HG02970 (cell line): ENCODE data around the gene RNF144B.
"Not testable (repeated sequence)": the region's sequence is repeated elsewhere in the genome, so short reads cannot be mapped to it uniquely, and the experiment has no call there.

Experiments
- ATAC-seq: cut with Tn5 transposase; IDR thresholded peaks from one replicate; pipeline ENCODE4 v1.9.1; 2021; ENCODE audit warnings: mild to moderate bottlenecking, moderate library complexity, moderate number of reproducible peaks; ENCODE audit not compliant: unreplicated experiment, low FRiP score

Gene RNF144B

GRCh38 chr6:18404965-18405364 is 17.8 kb downstream of the RNF144B start:
- ATAC-seq = not testable (repeated sequence)

DNA sequence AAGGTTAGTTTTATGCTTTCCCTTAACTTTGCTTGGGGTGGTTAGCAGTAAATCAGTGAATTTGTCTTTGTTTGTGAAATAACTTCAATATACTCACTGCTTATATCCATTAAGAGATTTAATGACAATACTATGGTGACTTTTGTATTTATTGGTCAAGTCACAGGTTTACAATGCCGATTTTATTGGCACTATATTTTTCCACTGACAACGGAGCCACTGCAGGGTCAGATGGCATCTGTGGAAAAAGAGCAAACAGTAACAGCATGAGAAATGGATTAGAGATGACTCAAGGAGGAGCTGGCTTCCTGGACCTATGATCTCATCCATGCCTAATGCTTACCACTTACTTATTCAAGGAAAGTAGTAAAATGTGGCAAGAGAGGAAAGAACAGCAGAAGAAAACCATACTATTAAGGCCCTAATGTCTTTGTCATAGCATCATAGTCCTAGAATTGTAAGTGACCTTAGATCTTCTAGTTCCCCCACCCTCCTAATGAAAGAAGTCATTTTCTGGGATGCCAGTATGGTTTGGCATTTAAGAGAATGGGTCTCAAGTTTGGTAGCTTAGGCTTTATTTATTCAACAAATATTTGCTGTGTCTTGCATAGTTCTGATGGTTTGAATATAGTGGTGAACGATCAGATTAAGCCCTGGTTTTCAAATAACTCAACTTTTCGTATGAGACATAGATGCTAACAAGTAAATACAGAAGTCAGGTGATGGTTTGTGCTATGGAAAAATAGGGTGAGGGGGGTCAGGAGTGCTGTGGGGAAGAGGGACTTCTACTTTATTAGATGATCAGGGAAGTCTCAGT is 18.5 kb downstream of the RNF144B start:
- no peak for ATAC-seq

DNA sequence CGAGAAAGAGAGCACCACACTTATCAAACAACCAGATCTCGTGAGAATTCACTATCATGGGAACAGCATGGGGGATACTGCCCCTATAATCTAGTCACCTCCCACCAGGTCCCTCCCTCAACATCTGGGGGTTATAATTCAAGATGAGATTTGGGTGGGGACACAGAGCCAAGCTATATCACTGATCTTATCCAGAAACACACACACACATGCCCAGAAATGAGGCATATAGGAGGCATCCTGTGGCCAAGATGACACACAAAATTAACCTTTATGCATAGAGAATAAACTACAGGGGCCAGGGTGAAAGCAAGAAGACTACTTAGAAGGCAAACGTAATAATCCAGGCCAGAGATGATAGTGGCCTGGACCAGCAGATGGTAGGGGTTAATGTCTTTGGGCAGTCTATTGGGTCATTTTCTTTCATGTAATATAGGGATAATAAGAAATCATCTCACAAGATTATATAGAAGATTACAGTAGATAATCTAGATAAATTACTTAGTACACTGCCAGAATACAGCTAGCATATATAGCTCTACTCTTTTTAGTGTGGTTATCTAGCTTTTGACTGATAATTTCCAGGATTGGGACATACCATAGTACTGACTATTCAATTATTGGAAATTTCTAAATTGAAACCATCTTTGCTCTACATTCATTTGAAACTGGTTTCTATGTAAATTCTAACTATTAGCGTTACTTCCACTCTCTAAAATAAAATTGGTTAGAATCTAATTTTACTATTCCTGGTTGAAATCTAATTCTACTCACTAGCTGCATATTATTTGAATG is 20.0 kb downstream of the RNF144B start:
- no peak for ATAC-seq

DNA sequence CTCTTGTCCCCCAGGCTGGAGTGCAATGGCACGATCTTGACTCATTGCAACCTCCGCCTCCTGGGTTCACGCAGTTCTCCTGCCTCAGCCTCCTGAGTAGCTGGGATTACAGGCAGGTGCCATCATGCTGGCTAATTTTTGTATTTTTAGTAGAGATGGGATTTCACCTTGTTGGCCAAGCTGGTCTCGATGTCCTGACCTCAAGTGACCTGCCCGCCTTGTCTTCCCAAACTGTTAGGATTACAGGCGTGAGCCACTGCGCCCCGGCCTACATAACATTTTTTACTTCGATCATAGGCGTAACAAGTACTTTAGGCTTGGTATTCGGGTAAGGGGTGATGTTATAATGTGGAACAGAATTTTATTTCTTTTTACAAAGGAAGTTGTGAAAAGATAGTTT is 22.5 kb downstream of the RNF144B start:
- ATAC-seq = not testable (repeated sequence)

GRCh38 chr6:18410412-18410811 is 23.3 kb downstream of the RNF144B start:
- no peak for ATAC-seq

- no peak for ATAC-seq
Measured at GRCh38 chr6:18412068-18412467, 24.9 kb downstream of the RNF144B start.

- no peak for ATAC-seq
Measured at GRCh38 chr6:18412644-18413043, 25.5 kb downstream of the RNF144B start.

DNA sequence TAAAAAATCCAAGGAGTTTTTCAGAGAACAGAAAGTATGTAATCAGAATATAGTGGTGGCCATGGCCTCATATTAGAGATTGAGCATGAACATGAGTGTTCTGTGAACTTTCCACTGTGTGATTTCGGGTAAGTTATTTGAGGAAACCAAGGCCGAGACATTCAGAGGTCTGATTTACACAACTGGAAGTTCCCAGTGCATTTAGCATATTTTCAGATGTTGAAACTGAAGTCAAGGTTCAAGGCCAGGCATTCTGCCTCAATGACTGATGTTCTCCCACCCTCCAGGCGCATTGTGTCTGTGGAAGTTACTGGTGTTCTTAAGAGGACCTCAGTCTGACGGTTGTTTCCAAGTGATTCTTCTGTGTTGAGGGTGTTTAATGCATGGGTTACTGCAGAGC is 26.2 kb downstream of the RNF144B start:
- ATAC-seq = no peak

GRCh38 chr6:18414116-18414515 is 27.0 kb downstream of the RNF144B start:
- ATAC-seq = no peak

GRCh38 chr6:18415207-18415606 is 28.1 kb downstream of the RNF144B start:
- no peak for ATAC-seq

GRCh38 chr6:18415671-18416340 is 28.7 kb downstream of the RNF144B start:
- no peak for ATAC-seq

DNA sequence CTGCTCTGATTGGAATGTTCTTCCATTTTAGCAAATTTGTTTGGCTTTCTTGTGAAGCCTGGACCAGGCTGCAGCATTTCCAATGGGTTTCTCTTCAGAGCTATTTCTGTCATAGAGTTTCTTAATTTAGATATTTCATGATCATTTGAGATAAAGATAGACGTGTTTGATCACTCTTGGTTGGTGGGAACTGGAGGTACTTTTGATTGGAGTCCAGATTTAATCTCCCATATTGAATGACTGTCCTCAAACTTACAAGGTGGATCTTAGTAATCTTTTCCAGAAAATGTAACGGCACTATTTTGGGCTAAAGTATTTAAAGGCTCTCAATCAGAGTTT is 29.2 kb downstream of the RNF144B start:
- ATAC-seq = no peak

- ATAC-seq = no peak
Measured at GRCh38 chr6:18420328-18420727, 33.2 kb downstream of the RNF144B start.

GRCh38 chr6:18422136-18422535 is 35.0 kb downstream of the RNF144B start:
- no peak for ATAC-seq

DNA sequence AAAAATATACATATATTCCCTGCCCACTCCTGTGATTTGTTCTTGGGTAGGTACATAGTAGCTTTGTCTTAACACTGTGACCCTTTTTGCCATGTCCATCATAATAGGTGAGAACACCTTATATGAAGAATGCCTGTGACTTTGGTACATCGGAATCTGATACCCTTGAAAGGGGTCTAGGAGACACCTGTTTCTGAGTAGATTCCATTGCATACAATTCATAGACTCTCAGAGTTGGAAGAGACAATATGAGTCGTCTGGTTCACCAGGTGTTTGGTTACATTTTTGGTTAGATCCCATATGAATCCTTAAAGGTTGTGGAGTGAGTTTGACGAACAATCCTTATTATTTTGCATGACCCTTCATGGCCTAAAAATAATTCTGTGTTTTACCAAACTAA is 36.3 kb downstream of the RNF144B start:
- ATAC-seq = no peak

DNA sequence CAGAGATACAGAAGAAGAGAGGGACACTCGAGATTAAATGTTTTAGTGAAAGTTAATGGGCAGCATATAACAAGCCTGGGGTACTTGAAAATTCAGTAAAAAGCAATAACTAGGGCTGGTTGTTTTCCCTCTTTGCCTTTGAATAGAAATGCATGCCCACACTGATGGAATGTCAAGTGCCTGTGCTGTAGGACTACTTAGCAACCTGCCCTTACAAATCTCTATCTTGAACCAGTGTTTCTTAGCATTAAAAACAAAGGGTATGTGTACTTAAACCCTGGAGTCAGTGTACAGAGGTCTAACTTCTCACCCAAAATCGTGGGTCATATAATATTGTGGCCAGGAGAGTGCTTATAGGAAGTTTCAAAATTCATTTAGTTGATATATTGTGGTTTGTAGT is 37.1 kb downstream of the RNF144B start:
- no peak for ATAC-seq

DNA sequence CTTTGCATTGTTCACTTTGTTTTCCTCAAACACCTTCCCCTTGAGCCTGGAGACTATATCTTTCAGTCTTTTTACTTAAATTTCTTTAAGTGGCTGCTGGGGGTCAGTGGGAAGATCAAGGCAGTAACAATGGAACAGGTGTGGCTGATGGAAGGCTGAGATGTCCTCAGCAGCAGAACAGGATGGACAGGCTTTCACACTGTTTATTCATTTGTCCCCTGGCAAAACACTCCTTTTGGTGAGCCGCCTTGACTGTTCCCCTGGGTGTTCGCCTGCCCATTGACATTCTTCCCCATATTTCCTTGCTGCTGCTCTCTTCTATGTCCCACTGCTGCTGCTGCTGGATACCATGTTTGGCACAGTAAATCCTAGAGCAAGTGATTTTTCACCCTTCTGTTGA is 38.1 kb downstream of the RNF144B start:
- no peak for ATAC-seq

DNA sequence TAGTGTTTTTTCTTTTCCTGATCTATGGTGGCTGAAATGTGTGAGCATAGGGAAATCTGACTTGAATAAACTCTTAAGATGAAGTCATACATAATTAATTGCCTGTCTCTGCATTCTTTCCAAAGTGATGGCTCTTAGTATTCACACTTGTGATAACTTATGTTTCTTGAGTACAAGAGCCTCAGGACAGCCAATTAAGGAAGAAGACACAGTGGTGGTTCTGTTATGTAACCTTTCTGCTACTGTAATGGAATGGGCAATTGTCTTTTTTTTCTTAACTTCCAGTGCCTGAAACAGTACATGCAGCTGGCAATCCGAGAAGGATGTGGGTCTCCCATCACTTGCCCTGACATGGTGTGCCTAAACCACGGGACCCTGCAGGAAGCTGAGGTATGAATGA is 40.1 kb downstream of the RNF144B start:
- ATAC-seq = no peak

- ATAC-seq = no peak
Measured at GRCh38 chr6:18429655-18430297, 42.6 kb downstream of the RNF144B start.

DNA sequence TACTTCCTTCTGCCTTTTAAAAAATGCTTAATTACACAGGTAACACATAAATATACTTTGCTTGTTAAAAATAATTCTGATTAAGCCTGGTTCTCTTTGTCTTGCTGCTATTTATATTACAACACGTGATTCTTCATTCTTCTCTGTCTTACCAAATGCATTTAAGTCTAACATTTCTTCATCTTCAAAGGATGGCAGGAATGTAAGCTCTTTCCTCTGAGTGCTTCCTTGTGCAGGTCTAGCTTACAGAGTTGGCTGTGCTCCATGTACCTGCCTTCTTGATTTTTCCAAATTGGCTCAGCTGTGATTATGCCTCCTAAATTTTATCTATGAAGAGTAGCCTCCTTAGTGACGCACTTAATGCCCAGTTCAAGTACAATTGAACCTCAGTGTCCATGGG is 44.4 kb downstream of the RNF144B start:
- no peak for ATAC-seq

DNA sequence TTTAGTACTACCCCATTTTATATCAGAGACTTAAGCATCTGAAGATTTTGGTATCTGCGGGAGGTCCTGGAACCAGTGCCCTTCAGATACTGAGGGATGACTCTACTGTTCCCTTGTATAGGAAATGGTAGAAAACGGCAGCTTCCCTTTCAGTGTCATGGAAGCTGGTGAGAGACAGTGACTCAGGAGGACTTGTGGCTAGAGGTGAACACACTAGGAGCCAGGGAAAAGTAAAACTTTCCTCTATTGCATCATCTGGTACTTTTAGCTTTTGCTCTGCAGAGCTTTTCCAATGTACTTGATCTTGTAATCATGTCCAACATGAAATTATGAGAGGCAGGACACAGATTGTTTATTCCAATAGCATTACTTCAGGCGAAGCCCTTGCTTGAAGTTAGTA is 45.0 kb downstream of the RNF144B start:
- no peak for ATAC-seq
